Loucy (cell line): ENCODE results near the gene FGB.

Experiments used
- H2AFZ ChIP-seq: fragments of 200-600 bp; sonication (generic); 2 replicates; pipeline ENCODE4 v1.6.0; 2016; ENCODE audit warnings: antibody characterized with exemption, mild to moderate bottlenecking, low read length, moderate library complexity
- H3F3A ChIP-seq: fragments of 200-600 bp; 2 replicates; pipeline ENCODE4 v1.6.0; 2016; ENCODE audit warnings: antibody characterized with exemption, low read depth, mild to moderate bottlenecking
- H3K27me3 ChIP-seq: fragments of 200-600 bp; sonication (generic); 2 replicates; pipeline ENCODE4 v1.6.1; 2014; ENCODE audit warnings: low read length, mild to moderate bottlenecking; ENCODE audit not compliant: insufficient read depth, poor library complexity, severe bottlenecking
- H3K36me3 ChIP-seq: fragments of 200-600 bp; sonication (generic); 2 replicates; pipeline ENCODE4 v1.6.1; 2016; ENCODE audit warnings: low read length; ENCODE audit not compliant: insufficient read depth
- H3K4me1 ChIP-seq: fragments of 200-600 bp; sonication (generic); 2 replicates; pipeline ENCODE4 v1.5.1; 2014; ENCODE audit warnings: low read length, mild to moderate bottlenecking; ENCODE audit not compliant: insufficient read depth, poor library complexity, severe bottlenecking
- H3K4me2 ChIP-seq: fragments of 200-600 bp; sonication (generic); 2 replicates; pipeline ENCODE4 v1.6.0; 2014; ENCODE audit warnings: antibody characterized with exemption, low read length, low read depth, mild to moderate bottlenecking; ENCODE audit not compliant: poor library complexity, severe bottlenecking
- H3K4me3 ChIP-seq: fragments of 200-600 bp; sonication (generic); 2 replicates; pipeline ENCODE4 v1.5.1; 2014; ENCODE audit warnings: low read length, mild to moderate bottlenecking, mixed read lengths; ENCODE audit not compliant: poor library complexity, severe bottlenecking
- H3K79me2 ChIP-seq: fragments of 200-600 bp; sonication (generic); 2 replicates; pipeline ENCODE4 v1.6.1; 2014; ENCODE audit warnings: low read length; ENCODE audit not compliant: insufficient read depth
- H3K9ac ChIP-seq: fragments of 200-600 bp; sonication (generic); 2 replicates; pipeline ENCODE4 v1.6.0; 2014; ENCODE audit warnings: mild to moderate bottlenecking, low read depth, low read length, moderate library complexity; ENCODE audit not compliant: poor library complexity, severe bottlenecking
- H3K9me2 ChIP-seq: fragments of 200-600 bp; sonication (generic); replicated peaks from 2 replicates; pipeline ENCODE4 v1.6.1; 2016; ENCODE audit warnings: low read depth, low read length, mixed read lengths
- H3K9me3 ChIP-seq: fragments of 200-600 bp; sonication (generic); 2 replicates; pipeline ENCODE4 v1.6.1; 2014; ENCODE audit warnings: mild to moderate bottlenecking, antibody characterized with exemption, low read length, low read depth; ENCODE audit not compliant: insufficient read depth
- H4K20me1 ChIP-seq: fragments of 200-600 bp; sonication (generic); 2 replicates; pipeline ENCODE4 v1.6.0; 2014; ENCODE audit warnings: antibody characterized with exemption, low read length, mild to moderate bottlenecking; ENCODE audit not compliant: insufficient read depth, poor library complexity, severe bottlenecking
- EZH2phosphoT487 ChIP-seq: fragments of 200-600 bp; IDR thresholded peaks from 2 replicates; pipeline ENCODE4 v1.6.1; 2018; ENCODE audit warnings: antibody characterized with exemption, mild to moderate bottlenecking, moderate library complexity, borderline replicate concordance
- TF ChIP-seq, protein P1 (sequence below): fragments of 200-600 bp; sonication (generic); conservative IDR thresholded peaks from 2 replicates; pipeline ENCODE4 v1.5.1; 2014; ENCODE audit warnings: mild to moderate bottlenecking, antibody characterized with exemption, low read length

FGB gene

DNA sequence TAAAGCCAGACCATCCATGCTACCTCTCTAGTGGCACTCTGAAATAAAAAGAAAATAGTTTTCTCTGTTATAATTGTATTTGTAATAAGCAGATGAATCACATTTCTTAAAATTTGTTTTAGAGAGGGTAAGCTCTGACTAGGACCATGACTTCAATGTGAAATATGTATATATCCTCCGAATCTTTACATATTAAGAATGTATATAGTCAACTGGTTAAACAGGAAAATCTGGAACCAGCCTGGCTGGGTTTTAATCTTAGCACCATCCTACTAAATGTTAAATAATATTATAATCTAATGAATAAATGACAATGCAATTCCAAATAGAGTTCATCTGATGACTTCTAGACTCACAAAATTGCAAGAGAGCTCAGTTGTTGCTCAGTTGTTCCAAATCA, 1.5 kb downstream of the FGB start:
- no peak for TF ChIP-seq EZH2phosphoT487
- TF ChIP-seq, protein P1, sequence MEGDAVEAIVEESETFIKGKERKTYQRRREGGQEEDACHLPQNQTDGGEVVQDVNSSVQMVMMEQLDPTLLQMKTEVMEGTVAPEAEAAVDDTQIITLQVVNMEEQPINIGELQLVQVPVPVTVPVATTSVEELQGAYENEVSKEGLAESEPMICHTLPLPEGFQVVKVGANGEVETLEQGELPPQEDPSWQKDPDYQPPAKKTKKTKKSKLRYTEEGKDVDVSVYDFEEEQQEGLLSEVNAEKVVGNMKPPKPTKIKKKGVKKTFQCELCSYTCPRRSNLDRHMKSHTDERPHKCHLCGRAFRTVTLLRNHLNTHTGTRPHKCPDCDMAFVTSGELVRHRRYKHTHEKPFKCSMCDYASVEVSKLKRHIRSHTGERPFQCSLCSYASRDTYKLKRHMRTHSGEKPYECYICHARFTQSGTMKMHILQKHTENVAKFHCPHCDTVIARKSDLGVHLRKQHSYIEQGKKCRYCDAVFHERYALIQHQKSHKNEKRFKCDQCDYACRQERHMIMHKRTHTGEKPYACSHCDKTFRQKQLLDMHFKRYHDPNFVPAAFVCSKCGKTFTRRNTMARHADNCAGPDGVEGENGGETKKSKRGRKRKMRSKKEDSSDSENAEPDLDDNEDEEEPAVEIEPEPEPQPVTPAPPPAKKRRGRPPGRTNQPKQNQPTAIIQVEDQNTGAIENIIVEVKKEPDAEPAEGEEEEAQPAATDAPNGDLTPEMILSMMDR = no peak
- Histone ChIP-seq H3K27me3 (no peaks in the 10 kb centered on the region), H3K36me3 (no peaks in the 10 kb centered on the region), H3K79me2 (no peaks in the 10 kb centered on the region), H3K4me3 (no peak overlapping the region), H4K20me1 (no peaks in the 10 kb centered on the region), H3F3A (no peaks in the 10 kb centered on the region), H3K9me3 (no peaks in the 10 kb centered on the region), H2AFZ (no peak overlapping the region), H3K9ac (no peak overlapping the region), H3K9me2 (no peaks in the 10 kb centered on the region), H3K4me1 (no peaks in the 10 kb centered on the region), H3K4me2 (no peak overlapping the region)

DNA sequence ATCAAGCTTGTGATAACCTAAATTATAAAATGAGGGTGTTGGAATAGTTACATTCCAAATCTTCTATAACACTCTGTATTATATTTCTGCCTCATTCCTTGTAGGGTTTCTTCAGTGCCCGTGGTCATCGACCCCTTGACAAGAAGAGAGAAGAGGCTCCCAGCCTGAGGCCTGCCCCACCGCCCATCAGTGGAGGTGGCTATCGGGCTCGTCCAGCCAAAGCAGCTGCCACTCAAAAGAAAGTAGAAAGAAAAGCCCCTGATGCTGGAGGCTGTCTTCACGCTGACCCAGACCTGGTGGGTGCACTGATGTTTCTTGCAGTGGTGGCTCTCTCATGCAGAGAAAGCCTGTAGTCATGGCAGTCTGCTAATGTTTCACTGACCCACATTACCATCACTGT, 2.9 kb downstream of the FGB start:
- H3K9me2 ChIP-seq = no peaks in the 10 kb centered on the region
- no peaks in the 10 kb centered on the region for H3K36me3 ChIP-seq
- H3K9ac ChIP-seq = no peak overlapping the region
- no peaks in the 10 kb centered on the region for H3K4me1 ChIP-seq
- H3K79me2 ChIP-seq = no peaks in the 10 kb centered on the region
- no peaks in the 10 kb centered on the region for H3F3A ChIP-seq
- no peaks in the 10 kb centered on the region for H4K20me1 ChIP-seq
- H2AFZ ChIP-seq = no peak overlapping the region
- H3K9me3 ChIP-seq = no peaks in the 10 kb centered on the region
- no peaks in the 10 kb centered on the region for H3K27me3 ChIP-seq
- no peak overlapping the region for H3K4me3 ChIP-seq
- TF ChIP-seq, protein P1 = no peak
- no peak for TF ChIP-seq EZH2phosphoT487
- no peak overlapping the region for H3K4me2 ChIP-seq

DNA sequence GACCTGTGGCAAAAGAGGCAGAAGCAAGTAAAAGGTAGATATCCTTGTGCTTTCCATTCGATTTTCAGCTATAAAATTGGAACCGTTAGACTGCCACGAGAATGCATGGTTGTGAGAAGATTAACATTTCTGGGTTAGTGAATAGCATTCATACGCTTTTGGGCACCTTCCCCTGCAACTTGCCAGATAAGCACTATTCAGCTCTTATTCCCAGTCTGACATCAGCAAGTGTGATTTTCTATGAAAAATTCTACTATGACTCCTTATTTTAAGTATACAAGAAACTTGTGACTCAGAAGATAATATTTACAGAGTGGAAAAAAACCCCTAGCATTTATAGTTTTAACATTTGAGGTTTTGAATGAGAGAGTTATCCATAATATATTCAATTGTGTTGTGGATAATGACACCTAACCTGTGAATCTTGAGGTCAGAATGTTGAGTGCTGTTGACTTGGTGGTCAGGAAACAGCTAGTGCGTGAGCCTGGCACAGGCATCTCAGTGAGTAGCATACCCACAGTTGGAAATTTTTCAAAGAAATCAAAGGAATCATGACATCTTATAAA, 3.9 kb downstream of the FGB start:
- H3K9ac ChIP-seq = no peak overlapping the region

DNA sequence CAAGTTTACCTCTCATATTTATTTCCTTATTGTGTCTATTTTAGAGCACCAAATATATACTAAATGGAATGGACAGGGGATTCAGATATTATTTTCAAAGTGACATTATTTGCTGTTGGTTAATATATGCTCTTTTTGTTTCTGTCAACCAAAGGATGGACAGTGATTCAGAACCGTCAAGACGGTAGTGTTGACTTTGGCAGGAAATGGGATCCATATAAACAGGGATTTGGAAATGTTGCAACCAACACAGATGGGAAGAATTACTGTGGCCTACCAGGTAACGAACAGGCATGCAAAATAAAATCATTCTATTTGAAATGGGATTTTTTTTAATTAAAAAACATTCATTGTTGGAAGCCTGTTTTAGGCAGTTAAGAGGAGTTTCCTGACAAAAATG, 6.2 kb downstream of the FGB start:
- Histone ChIP-seq H3K4me3 (no peak overlapping the region), H3K4me1 (no peaks in the 10 kb centered on the region), H4K20me1 (no peaks in the 10 kb centered on the region), H3K79me2 (no peaks in the 10 kb centered on the region), H3K9me3 (no peaks in the 10 kb centered on the region), H3K9ac (no peak overlapping the region), H2AFZ (no peak overlapping the region), H3F3A (no peaks in the 10 kb centered on the region), H3K27me3 (no peaks in the 10 kb centered on the region), H3K36me3 (no peaks in the 10 kb centered on the region), H3K4me2 (no peak overlapping the region), H3K9me2 (no peaks in the 10 kb centered on the region)
- TF ChIP-seq, protein P1 = no peak
- no peak for TF ChIP-seq EZH2phosphoT487

More for the DNA sequence above, 3.9 kb downstream of the FGB start:
- H3K79me2 ChIP-seq = no peaks in the 10 kb centered on the region
- no peaks in the 10 kb centered on the region for H3K9me2 ChIP-seq
- TF ChIP-seq EZH2phosphoT487 = no peak
- H3K4me2 ChIP-seq = no peak overlapping the region
- no peaks in the 10 kb centered on the region for H4K20me1 ChIP-seq
- no peaks in the 10 kb centered on the region for H3K9me3 ChIP-seq
- no peaks in the 10 kb centered on the region for H3F3A ChIP-seq
- no peaks in the 10 kb centered on the region for H3K4me1 ChIP-seq
- no peak overlapping the region for H2AFZ ChIP-seq
- no peaks in the 10 kb centered on the region for H3K36me3 ChIP-seq
- no peaks in the 10 kb centered on the region for H3K27me3 ChIP-seq
- H3K4me3 ChIP-seq = no peak overlapping the region
